NCI-H1105 treated with DMSO at 0.1 percent for 48 hours (cell line): ENCODE measurements around the gene SLC8A1.

Source experiments
- DNase-seq: peaks from one replicate; lab custom pipeline; 2025; lab: John Stamatoyannopoulos, UW

The SLC8A1 gene

DNA sequence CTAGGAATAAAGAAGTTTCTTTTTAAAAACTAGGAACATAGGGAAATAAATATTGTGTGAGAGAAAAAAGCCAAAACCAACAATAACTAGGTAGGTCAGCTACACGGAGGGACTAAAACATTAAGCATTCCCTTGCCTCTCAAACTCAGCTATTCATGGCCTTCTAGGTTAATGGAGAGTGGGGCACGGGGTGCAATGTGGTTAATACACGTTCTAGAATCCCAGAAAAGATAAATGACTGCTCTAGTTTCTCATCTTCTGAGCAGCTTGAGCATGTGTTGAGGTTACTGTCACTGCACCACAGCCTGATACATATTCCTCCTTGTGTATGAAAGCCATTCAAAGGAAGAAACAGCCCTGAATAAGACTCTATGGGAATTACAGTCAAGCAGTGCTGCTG is 31.4 kb downstream of the SLC8A1 start:
- DNase-seq, result no peak

GRCh38 chr2:40419364-40419762 is 32.5 kb downstream of the SLC8A1 start:
- no peak for DNase-seq

- DNase-seq, result no peak
Observed at GRCh38 chr2:40418614-40419363, 33.1 kb downstream of the SLC8A1 start.

DNA sequence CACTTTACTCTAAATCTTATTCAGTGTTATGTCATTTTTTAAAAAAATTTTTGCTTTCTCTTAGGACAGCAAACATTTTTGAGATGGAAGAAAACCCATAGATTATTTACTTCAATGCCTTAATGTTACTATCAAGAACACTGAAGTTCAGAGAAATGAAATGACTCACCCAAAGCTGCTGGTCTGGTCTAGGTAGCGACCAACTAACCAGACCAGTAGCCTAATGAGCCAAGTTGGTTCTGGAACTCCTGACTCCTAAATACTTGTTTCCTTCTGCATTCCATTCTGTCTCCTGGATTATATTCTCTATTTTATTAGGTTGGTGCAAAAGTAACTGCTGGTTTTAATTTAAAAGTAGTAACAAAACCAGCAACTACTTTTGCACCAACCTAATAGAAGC is 35.4 kb downstream of the SLC8A1 start:
- no peak for DNase-seq

- DNase-seq, result no peak
Observed at GRCh38 chr2:40415391-40415790, 36.5 kb downstream of the SLC8A1 start.

DNA sequence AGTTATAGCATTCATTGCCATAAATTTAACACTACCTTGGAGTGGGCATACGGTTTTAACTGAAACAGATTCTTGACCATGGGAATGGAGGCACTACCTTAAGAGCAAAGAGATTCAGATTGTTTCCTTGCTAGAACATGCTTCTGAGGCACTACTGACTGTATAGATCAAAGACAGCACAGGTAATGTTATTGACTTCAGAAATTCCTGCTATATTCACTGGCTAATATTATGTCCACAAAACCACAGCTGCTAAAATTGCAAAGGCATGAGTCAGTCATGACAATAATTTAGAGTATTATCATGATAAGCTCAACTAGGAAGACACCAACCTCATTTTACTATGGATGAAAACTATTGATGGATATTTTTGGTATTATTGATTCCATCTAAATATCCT is 39.4 kb downstream of the SLC8A1 start:
- DNase-seq, result no peak

GRCh38 chr2:40410695-40411094 is 41.2 kb downstream of the SLC8A1 start:
- DNase-seq, result no peak

- no peak for DNase-seq
Observed at GRCh38 chr2:40409734-40410133, 42.2 kb downstream of the SLC8A1 start.

- no peak for DNase-seq
Observed at GRCh38 chr2:40406485-40407289, 45.2 kb downstream of the SLC8A1 start.

DNA sequence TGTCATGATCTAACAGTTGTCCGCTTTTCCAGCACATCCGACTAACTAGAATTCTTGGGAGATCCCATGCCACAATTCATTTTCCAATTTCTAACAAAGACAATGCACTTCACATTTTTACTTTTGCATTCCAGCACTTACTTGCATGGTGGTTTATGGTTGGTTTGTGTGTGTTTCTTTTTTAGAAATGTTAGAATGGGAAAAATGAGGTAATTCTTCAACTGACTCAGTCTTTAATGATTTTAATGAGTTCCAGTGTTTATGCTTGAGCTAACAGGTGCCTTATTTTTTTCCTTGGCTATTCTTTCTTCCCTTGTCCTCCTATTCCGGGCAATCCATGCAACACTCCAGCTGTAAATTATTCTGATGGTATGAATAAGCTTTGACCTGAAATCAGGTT is 46.4 kb downstream of the SLC8A1 start:
- no peak for DNase-seq

DNA sequence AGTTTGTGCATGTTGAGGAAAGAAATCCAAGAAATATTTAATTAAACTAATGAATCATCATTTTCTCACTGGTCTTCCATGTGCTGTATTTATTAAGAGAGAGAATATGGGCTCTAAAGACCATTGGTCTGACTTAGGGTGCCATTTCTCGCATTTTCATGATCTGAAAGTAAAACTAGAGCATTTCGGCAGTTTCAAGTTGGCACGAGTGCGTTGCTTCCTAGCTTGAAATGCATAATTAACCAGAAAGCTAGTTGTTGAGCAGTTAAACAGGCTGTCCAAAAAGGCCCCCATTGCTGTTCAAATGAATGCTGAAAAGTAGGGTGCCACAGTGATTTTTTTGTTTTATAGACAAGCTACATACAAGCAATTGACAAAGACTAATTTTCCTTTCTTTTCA is 47.4 kb downstream of the SLC8A1 start:
- no peak for DNase-seq

GRCh38 chr2:40403233-40403836 is 48.6 kb downstream of the SLC8A1 start:
- no peak for DNase-seq

DNA sequence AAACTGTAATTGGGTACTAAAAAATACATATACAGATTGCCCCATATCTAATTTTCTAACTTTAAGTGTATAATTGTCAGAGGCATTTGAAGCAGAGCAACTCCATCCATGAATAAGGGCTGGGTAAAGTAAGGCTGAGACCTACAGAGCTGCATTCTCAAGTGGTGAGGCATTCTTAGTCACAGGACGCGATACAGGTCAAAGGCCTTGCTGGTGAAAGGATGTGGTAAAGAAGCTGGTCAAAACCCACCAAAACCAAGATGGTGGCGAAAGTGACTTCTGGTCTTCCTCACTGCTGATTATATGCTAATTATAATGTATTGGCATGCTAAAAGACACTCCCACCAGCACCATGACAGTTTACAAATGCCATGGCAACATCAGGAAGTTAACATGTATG is 50.0 kb downstream of the SLC8A1 start:
- DNase-seq, result no peak

DNA sequence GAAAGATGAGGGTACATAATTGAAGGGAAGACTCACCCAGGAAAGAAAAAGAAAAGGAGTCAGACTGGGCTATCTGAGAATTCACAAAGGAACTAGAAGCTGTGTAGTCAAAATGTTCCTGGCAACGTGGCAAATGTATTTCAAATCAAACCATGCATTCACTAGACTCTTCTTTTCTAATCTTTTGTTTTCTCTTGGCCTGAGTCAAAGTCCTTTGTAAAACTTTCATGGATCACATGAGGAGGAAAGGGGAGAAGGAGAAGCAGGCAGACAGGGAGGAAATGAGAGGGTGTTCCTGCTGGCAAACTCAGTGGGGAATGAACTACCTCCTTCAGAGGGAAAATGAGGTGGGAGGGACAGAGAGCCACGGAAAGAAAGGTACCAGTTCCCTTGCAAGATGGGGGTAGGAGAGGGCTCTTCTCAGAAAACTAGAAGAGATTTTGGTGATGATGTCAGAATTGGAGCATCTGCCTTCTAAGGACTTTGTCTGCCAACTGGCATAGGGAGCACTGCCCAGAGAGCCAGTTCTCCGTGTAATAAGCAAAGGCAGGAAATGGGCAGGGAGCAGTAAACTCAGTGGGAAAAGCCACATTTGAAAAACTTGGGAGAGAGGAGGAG is 51.4 kb downstream of the SLC8A1 start:
- no peak for DNase-seq

DNA sequence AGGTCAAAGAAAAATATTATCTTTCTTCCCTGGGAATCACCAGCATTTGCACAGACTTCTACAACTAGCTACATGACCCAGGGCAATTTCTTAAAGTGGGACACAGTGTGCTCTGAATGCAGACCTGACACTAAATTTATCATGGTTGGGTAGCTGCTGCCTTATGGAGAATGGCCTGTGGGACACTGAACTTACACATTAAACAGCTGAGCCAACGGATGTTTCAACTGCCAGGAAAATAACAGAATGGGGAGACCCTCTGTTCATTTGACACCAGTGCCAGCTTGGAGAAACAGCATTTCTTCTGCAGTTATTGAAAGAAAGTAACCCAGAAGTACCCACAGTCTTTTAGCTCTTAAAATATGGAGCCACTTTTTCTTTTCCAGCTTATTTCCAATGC is 54.1 kb downstream of the SLC8A1 start:
- no peak for DNase-seq

- peak; percentile 96 for DNase-seq
Observed at GRCh38 chr2:40396124-40396523, 55.8 kb downstream of the SLC8A1 start.

DNA sequence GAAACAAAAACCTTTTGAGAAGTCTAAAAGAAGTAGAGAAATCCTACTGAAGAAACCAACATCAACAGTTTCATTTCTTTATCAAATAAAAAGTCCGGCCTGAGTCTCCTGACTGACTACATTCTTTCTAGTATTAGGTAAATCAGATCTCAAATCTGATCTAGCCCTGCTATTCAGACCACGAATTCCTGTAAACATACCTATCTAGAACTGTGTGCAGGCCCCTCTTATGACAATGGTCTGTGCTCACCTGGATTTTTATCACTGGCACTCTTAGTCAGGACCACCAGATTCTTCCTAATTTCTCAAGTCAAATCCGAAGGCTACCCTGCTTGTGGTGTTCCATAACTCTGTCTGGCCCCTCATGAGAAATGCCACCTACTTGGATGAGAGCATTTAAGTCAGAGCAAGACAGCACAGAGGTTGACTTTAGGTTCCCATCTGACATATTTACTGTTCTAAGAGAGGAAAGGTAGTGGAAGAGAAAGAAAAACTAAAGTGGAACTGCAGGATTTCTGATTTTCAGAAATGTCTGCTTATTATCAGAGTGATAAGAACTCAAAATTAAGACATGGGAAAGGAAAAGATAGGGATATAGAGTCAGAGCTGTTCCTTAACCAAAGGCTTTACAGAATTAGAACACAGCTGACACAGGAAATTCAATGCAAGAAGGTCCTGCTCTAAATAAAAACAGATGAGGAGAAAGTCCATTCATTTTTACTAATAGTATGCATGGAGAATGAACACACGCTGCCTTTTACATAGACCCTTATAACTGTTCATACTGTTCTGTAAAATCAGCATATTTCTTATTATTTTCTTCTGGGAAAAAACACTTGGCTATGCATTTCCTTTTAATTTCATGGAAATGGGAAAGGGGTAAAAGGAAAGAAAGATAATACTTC is 56.5 kb downstream of the SLC8A1 start:
- no peak for DNase-seq

GRCh38 chr2:40394597-40394996 is 57.3 kb downstream of the SLC8A1 start:
- no peak for DNase-seq

GRCh38 chr2:40394031-40394430 is 57.9 kb downstream of the SLC8A1 start:
- no peak for DNase-seq

DNA sequence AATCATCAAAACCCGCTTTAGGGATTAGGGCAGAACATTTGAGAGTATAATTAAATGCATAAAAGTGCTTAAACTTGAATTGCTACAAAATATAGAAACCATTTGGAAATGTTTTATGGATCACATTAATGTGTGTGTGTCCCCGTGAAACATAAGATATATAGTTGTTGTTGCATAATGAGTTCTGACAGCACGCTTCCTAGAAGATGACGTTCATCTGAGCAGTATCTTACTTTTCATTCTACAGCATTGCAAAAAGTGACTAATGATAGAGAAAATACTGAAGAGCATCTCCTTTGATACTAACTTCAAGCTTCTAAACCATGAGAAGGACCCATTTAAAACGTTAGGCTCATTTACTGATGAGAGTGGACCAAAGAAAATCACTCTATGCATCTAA is 63.7 kb downstream of the SLC8A1 start:
- DNase-seq, result no peak

GRCh38 chr2:40386177-40386576 is 65.7 kb downstream of the SLC8A1 start:
- DNase-seq, result no peak

- no peak for DNase-seq
Observed at GRCh38 chr2:40384714-40385113, 67.2 kb downstream of the SLC8A1 start.
